Ovary (tissue), 3 donors: Measurements from ENCODE around the gene WDR7.

Source experiments
- POLR2A ChIP-seq: fragments of 450-650 bp; IDR thresholded peaks from one replicate; pipeline ENCODE4 v1.6.1; 2017; ENCODE audit warnings: antibody characterized with exemption, mild to moderate bottlenecking, moderate library complexity
- TF ChIP-seq, protein P1 (sequence below), 3 donors: fragments of 450-650 bp in 2 of 3; fragments of 200-600 bp in 1 of 3; IDR thresholded peaks; one replicate each; pipeline versions ENCODE4 v1.5.1 to v1.8.0; 2016 to 2022; ENCODE audit warnings: antibody characterized with exemption in 3 of 3, mild to moderate bottlenecking in 1 of 3
- donor health status: DM: no; HTN: no; CAD: no.

DNA sequence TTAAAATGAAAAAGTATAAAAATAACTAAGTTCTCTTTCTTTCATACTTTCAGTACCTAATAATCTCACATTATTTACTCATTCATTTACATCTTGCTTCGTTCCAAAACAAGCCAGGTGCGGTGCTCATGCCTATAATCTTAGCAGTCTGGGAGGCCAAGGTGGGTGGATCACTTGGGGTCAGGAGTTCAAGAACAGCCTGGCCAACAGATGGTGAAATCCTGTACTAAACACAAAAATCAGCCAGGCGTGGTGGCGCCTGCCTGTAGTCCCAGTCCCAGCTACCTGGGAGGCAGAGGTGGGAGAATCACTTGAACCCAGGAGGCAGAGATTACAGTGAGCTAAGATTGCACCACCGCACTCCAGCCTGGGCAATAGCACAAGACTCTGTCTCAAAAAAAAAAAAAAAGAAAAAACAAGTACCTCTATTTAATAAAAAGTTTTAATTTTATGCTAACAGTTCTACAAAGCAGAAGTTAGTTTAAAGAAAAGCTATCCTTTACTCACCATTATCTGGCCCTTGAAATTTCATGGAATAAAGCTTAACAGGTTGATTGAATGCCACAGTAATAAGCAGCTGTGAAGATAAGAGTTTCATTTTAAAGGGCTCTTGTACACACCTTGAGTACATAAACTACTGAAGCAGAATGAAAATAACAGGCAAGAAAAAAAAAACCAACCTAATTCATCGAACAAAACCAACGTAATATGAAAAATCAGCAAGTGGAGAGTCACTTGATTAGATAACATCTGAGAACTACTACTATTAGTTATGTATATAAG is 35.2 kb upstream of the WDR7 start:
- TF ChIP-seq POLR2A, result no peak
- TF ChIP-seq, protein P1, sequence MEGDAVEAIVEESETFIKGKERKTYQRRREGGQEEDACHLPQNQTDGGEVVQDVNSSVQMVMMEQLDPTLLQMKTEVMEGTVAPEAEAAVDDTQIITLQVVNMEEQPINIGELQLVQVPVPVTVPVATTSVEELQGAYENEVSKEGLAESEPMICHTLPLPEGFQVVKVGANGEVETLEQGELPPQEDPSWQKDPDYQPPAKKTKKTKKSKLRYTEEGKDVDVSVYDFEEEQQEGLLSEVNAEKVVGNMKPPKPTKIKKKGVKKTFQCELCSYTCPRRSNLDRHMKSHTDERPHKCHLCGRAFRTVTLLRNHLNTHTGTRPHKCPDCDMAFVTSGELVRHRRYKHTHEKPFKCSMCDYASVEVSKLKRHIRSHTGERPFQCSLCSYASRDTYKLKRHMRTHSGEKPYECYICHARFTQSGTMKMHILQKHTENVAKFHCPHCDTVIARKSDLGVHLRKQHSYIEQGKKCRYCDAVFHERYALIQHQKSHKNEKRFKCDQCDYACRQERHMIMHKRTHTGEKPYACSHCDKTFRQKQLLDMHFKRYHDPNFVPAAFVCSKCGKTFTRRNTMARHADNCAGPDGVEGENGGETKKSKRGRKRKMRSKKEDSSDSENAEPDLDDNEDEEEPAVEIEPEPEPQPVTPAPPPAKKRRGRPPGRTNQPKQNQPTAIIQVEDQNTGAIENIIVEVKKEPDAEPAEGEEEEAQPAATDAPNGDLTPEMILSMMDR (IDR thresholded peaks at IDR 0.05), result no peak
